DND-41 (cell line): ENCODE results near the gene CLP1.
A peak's percentile ranks its signal among the peaks of the same experiment; 100 is the strongest.

Source experiments
- ATAC-seq: fragments of 200-7000 bp; cut with Tn5 transposase; 3 replicates; pipeline ENCODE4 v1.9.1; 2021; ENCODE audit warnings: low read depth; ENCODE audit not compliant: insufficient read depth
- DNase-seq: peaks from one replicate; pipeline ENCODE4 v3.0.0-alpha.2; 2020
- H2AFZ ChIP-seq: 2 replicates; pipeline ENCODE4 v1.6.0; 2012; ENCODE audit warnings: low read depth, low read length
- H3K27ac ChIP-seq: 2 replicates; pipeline ENCODE4 v1.5.1; 2012; ENCODE audit warnings: low read length, inconsistent platforms
- H3K27me3 ChIP-seq: fragments of 200-600 bp; sonication (generic); 2 replicates; pipeline ENCODE4 v1.6.0; 2012; ENCODE audit warnings: low read length, mild to moderate bottlenecking, inconsistent platforms; ENCODE audit not compliant: insufficient read depth, poor library complexity
- H3K36me3 ChIP-seq: 2 replicates; pipeline ENCODE4 v1.5.1; 2012; ENCODE audit warnings: low read length, inconsistent platforms; ENCODE audit not compliant: insufficient read depth
- H3K4me1 ChIP-seq: 2 replicates; pipeline ENCODE4 v1.5.1; 2012; ENCODE audit warnings: mild to moderate bottlenecking, low read length; ENCODE audit not compliant: insufficient read depth
- H3K4me2 ChIP-seq: 2 replicates; pipeline ENCODE4 v1.6.0; 2012; ENCODE audit warnings: mild to moderate bottlenecking, moderate library complexity, low read length, inconsistent platforms; ENCODE audit not compliant: insufficient read depth
- H3K4me3 ChIP-seq, 2 experiments: fragments of 200-600 bp in 1 of 2; shearing (Covaris generic) in 1 of 2; 2 replicates each; pipeline ENCODE4 v1.5.1; 2012 to 2016; ENCODE audit warnings: inconsistent platforms in 2 of 2, low read length in 2 of 2, mild to moderate bottlenecking in 2 of 2, low read depth in 1 of 2, moderate library complexity in 1 of 2
- H3K79me2 ChIP-seq: 2 replicates; pipeline ENCODE4 v1.6.0; 2012; ENCODE audit warnings: low read length, inconsistent platforms; ENCODE audit not compliant: insufficient read depth
- H3K9ac ChIP-seq: 2 replicates; pipeline ENCODE4 v1.6.0; 2012; ENCODE audit warnings: low read depth, mild to moderate bottlenecking, inconsistent platforms, low read length, moderate library complexity
- H3K9me3 ChIP-seq: 2 replicates; pipeline ENCODE4 v1.5.1; 2012; ENCODE audit warnings: low read length, moderate library complexity, mild to moderate bottlenecking, inconsistent platforms; ENCODE audit not compliant: insufficient read depth, severe bottlenecking
- H4K20me1 ChIP-seq: 2 replicates; pipeline ENCODE4 v1.6.0; 2012; ENCODE audit warnings: low read length; ENCODE audit not compliant: insufficient read depth
- EZH2 ChIP-seq: IDR thresholded peaks from 3 replicates; pipeline ENCODE4 v1.6.1; 2012; ENCODE audit warnings: borderline replicate concordance, low read depth, mild to moderate bottlenecking, moderate library complexity, low read length, inconsistent platforms; ENCODE audit not compliant: severe bottlenecking
- TF ChIP-seq, protein P1 (sequence below): IDR thresholded peaks from 2 replicates; pipeline ENCODE4 v1.5.1; 2012; ENCODE audit warnings: borderline replicate concordance, low read length, moderate library complexity, mild to moderate bottlenecking; ENCODE audit not compliant: poor library complexity, severe bottlenecking; ENCODE audit errors: extremely low read depth

Gene CLP1

DNA sequence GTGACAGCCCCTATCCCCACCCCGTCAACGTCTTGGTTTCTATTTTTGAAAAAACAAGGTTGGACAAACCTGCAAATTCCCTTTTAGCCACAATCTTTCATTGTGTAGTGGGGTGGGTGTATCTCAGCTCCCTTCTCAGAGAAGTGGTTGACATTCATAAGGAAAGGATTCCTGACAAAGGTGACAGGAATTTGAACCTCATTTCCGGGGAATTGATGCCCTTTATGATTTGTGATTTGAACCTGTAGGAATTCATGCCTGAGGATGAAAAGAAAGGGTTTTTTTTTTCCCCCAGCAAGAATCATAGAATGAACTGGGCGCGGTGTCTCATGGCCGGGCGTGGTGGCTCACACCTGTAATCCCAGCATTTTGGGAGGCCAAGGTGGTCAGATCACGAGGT is 22.3 kb upstream of the CLP1 start:
- H3K4me1 ChIP-seq = peaks cover 29% of the 10 kb centered on the region
- H3K79me2 ChIP-seq = 0 out of 2 replicates have a peak, but pooled peaks cover 4% of the 10 kb centered on the region
- no peak overlapping the region for H3K27ac ChIP-seq
- ATAC-seq = no peak
- no peaks in the 10 kb centered on the region for H3K27me3 ChIP-seq
- TF ChIP-seq EZH2 = no peak
- TF ChIP-seq, protein P1, sequence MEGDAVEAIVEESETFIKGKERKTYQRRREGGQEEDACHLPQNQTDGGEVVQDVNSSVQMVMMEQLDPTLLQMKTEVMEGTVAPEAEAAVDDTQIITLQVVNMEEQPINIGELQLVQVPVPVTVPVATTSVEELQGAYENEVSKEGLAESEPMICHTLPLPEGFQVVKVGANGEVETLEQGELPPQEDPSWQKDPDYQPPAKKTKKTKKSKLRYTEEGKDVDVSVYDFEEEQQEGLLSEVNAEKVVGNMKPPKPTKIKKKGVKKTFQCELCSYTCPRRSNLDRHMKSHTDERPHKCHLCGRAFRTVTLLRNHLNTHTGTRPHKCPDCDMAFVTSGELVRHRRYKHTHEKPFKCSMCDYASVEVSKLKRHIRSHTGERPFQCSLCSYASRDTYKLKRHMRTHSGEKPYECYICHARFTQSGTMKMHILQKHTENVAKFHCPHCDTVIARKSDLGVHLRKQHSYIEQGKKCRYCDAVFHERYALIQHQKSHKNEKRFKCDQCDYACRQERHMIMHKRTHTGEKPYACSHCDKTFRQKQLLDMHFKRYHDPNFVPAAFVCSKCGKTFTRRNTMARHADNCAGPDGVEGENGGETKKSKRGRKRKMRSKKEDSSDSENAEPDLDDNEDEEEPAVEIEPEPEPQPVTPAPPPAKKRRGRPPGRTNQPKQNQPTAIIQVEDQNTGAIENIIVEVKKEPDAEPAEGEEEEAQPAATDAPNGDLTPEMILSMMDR = no peak
- no peaks in the 10 kb centered on the region for H4K20me1 ChIP-seq
- no peaks in the 10 kb centered on the region for H3K9me3 ChIP-seq
- no peak overlapping the region for H3K9ac ChIP-seq
- no peak overlapping the region for H3K4me2 ChIP-seq
- H2AFZ ChIP-seq = no peak overlapping the region
- H3K36me3 ChIP-seq = no peaks in the 10 kb centered on the region
- DNase-seq = no peak
- H3K4me3 ChIP-seq = no peak overlapping the region

DNA sequence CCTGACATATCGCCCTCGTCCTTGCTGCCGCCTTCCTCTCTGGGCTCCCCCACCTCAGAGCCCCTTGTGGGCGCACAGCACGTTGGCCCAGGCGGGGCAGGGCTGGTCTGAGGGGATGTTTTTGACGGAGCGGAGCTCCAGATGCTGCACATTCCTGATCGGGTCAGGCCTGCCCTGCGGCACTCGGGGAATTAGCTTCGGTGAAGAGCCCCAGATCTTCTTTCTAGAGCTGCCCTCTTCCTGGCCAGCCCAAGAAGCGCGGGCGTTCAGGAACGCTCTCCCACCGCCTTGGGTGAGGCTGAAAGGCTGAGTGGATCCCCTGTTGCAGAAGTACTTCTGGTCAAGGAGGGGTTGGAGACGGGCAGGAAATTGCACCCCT is 19.9 kb upstream of the CLP1 start:
- H3K36me3 ChIP-seq = no peaks in the 10 kb centered on the region
- H3K9me3 ChIP-seq = no peaks in the 10 kb centered on the region
- DNase-seq (no peak), ATAC-seq (no peak)
- H3K4me3 ChIP-seq = peak overlapping the region in 1 of 2 experiments; percentile 61; a peak in 2 of 4 replicates
- peak overlapping the region; percentile 72 for H3K4me2 ChIP-seq
- H2AFZ ChIP-seq = peak overlapping the region; percentile 67
- no peaks in the 10 kb centered on the region for H4K20me1 ChIP-seq
- H3K27me3 ChIP-seq = no peaks in the 10 kb centered on the region
- peak overlapping the region; percentile 47 for H3K27ac ChIP-seq
- TF ChIP-seq, protein P1 = no peak
- no peak for TF ChIP-seq EZH2
- peak overlapping the region; percentile 64; the same call in 1 of the 2 replicates for H3K9ac ChIP-seq
- 0 out of 2 replicates have a peak, but pooled peaks cover 4% of the 10 kb centered on the region for H3K79me2 ChIP-seq
- peaks cover 41% of the 10 kb centered on the region for H3K4me1 ChIP-seq

DNA sequence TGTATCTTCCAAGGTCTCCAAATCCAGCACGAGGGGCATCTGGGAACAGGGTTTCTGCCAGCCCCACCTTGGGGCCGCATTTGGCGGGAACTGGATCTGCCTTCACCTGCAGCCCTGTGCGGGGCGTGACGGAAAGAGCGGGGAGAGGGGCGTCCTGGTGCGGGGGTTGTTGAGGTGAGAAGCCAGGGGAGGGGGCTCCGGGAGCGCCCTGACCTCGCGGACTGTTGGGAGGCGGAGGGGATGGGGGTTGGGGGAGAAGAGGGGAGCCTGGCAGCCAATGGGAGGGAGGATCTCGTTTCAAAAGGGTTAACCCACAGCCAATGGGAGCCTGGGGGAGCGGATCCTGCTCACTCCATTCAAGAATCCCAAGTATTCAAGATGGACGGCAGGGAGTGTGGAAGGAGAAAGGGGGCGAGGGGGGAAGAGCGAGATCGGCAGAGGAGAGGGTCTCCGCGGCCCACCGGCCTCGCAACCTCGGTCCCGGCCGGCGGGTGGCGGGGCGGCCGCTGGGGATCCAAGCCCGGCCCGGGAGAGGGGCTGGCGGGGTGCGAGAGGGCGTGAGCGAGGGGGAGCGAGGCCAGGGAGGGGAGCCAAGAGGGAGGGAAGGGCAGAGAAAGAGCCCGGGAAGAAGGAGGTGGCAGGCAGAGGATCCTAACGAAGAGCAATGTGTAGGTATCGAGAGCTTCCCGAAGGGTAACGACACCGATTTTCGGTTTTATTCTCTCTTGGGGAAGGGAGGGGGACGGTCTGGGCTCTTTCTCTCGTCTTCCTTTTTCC is 19.4 kb upstream of the CLP1 start:
- Histone ChIP-seq H3K79me2 (0 out of 2 replicates have a peak, but pooled peaks cover 4% of the 10 kb centered on the region), H2AFZ (peak overlapping the region; percentile 67), H3K36me3 (no peaks in the 10 kb centered on the region), H4K20me1 (no peaks in the 10 kb centered on the region), H3K27ac (peak overlapping the region; percentile 92), H3K9ac (peak overlapping the region; percentile 64), H3K9me3 (no peaks in the 10 kb centered on the region), H3K4me1 (peaks cover 41% of the 10 kb centered on the region), H3K4me2 (peak overlapping the region; percentile 72), H3K27me3 (no peaks in the 10 kb centered on the region), H3K4me3 (peak overlapping the region; percentile 24 to 61; a peak in 3 of 4 replicates)
- ATAC-seq (peak; percentile 30), DNase-seq (peak; percentile 70)
- no peak for TF ChIP-seq EZH2
- TF ChIP-seq, protein P1 = no peak
